Body of pancreas (tissue), 4 donors: ENCODE measurements around the gene PDK2. TPM values are rescaled to one million over a fixed set of nuclear protein-coding genes. Genes with fewer than 3 reads are reported as not detected.
"Not testable (repeated sequence)": the region's sequence is repeated elsewhere in the genome, so short reads cannot be mapped to it uniquely, and the experiment has no call there.

Source experiments
- ATAC-seq: fragments of 150-250 bp; one replicate; pipeline ENCODE4 v1.9.1; 2016
- DNase-seq, 4 donors: peaks; one replicate each; pipeline ENCODE4 v3.0.0-alpha.2; 2019
- H3K27ac ChIP-seq, 4 donors: fragments of 200-600 bp; sonication (generic); 1 replicate in 3 of 4; 2 replicates in 1 of 4; pipeline versions ENCODE4 v1.5.1 to v1.6.1; 2016 to 2019; ENCODE audit warnings: mild to moderate bottlenecking in 1 of 4, mixed read lengths in 1 of 4, moderate library complexity in 1 of 4
- H3K27me3 ChIP-seq, 2 donors: fragments of 200-600 bp; sonication (generic); one replicate each; pipeline ENCODE4 v1.6.0; 2016; ENCODE audit warnings: mild to moderate bottlenecking in 1 of 2
- H3K36me3 ChIP-seq, 2 donors: fragments of 200-600 bp; sonication (generic); replicated peaks in 1 of 2; 2 replicates each; pipeline ENCODE4 v1.5.1; 2016; ENCODE audit warnings: low read depth in 2 of 2; ENCODE audit not compliant: insufficient read depth in 1 of 2
- H3K4me1 ChIP-seq: fragments of 200-600 bp; sonication (generic); one replicate; pipeline ENCODE4 v1.6.0; 2016
- H3K4me3 ChIP-seq, 2 donors: fragments of 200-600 bp; sonication (generic); 1 replicate in 1 of 2; 2 replicates in 1 of 2; pipeline ENCODE4 v1.5.1; 2016 to 2019
- H3K9me3 ChIP-seq, 3 donors: fragments of 200-600 bp; sonication (generic); 1 replicate in 2 of 3; 2 replicates in 1 of 3; pipeline ENCODE4 v1.5.1; 2016
- CTCF ChIP-seq, 7 experiments: fragments of 450-650 bp in 4 of 7; fragments of 200-600 bp in 3 of 7; sonication (generic) in 3 of 7; IDR thresholded peaks; one replicate each; pipeline ENCODE4 v1.5.1; 2016 to 2019; ENCODE audit warnings: antibody characterized with exemption in 7 of 7
- POLR2A ChIP-seq, 3 donors: fragments of 450-650 bp; IDR thresholded peaks; one replicate each; pipeline ENCODE4 v1.6.1; 2016; ENCODE audit warnings: antibody characterized with exemption in 3 of 3, mild to moderate bottlenecking in 2 of 3
- WGBS, 2 donors: methylation state at CpG; one replicate each; pipeline ENCODE4 v1.1.5; 2017; 5-methylcytosine and 5-hydroxymethylcytosine counted together
- intact Hi-C: fragments of 100-400 bp; cut with DNase I; formaldehyde crosslinking; loops from one replicate; pipeline ENCODE4 v1.15.1; 2023
- total RNA-seq, 2 donors: library from RNA; depleted of rRNA; stranded (reverse); fragments of >200 nt; gene quantifications; one replicate each; pipeline ENCODE4 v1.1.0, GENCODE V29; 2016

The PDK2 gene
- total RNA-seq, 2 donors from 2014 or later = 27.0 to 119 TPM

GRCh38 chr17:50059759-50060273 is 35.3 kb upstream of the PDK2 start:
- Histone ChIP-seq H3K9me3 (no peaks in the 10 kb centered on the region), H3K4me3 (no peak overlapping the region), H3K27me3 (no peaks in the 10 kb centered on the region), H3K36me3 (no peaks in the 10 kb centered on the region), H3K4me1 (peaks cover 80% of the 10 kb centered on the region), H3K27ac (peak overlapping the region in 3 of 4 donors; percentile 59 to 89 (median 88))
- DNase-seq = peak in 1 of 4 donors; percentile 13
- 60 to 72% methylated on average over 5 of the region's 5 CpGs for WGBS, 2 donors
- TF ChIP-seq CTCF (IDR thresholded peaks at IDR 0.05) (no peak), POLR2A (IDR thresholded peaks at IDR 0.05) (no peak)
- intact Hi-C loops = no loop called here
- ATAC-seq = no peak

- ATAC-seq (no peak), DNase-seq (peak; percentile 31 to 65 (median 54))
- H3K4me1 ChIP-seq = peaks cover 72% of the 10 kb centered on the region
- H3K4me3 ChIP-seq = no peak overlapping the region
- peak overlapping the region in 3 of 4 donors; percentile 11 to 26 (median 22) for H3K27ac ChIP-seq
- 81 to 88% methylated on average over 5 to 9 of the region's 9 CpGs for WGBS, 2 donors
- TF ChIP-seq CTCF (IDR thresholded peaks at IDR 0.05) = no peak
- TF ChIP-seq POLR2A (IDR thresholded peaks at IDR 0.05) = no peak
- intact Hi-C loops = no loop called here
- no peaks in the 10 kb centered on the region for H3K27me3 ChIP-seq
- no peaks in the 10 kb centered on the region for H3K9me3 ChIP-seq
- H3K36me3 ChIP-seq = no peaks in the 10 kb centered on the region
These were observed 34.0 kb upstream of the PDK2 start for GRCh38 chr17:50060951-50061712.

GRCh38 chr17:50061713-50062045 is 33.5 kb upstream of the PDK2 start:
- peak overlapping the region in 2 of 4 donors; percentile 11 to 26 for H3K27ac ChIP-seq
- intact Hi-C loops, H3K4me3 ChIP-seq, H3K27me3 ChIP-seq, DNase-seq, H3K36me3 ChIP-seq, ATAC-seq, H3K9me3 ChIP-seq: not testable (repeated sequence)
- 95 to 97% methylated on average over 10 of the region's 10 CpGs for WGBS, 2 donors
- peaks cover 69% of the 10 kb centered on the region for H3K4me1 ChIP-seq

- 65 to 83% methylated on average over 6 to 10 of the region's 10 CpGs for WGBS, 2 donors
- Histone ChIP-seq H3K27ac (peak overlapping the region in 2 of 4 donors; percentile 33 to 41), H3K36me3 (no peaks in the 10 kb centered on the region), H3K9me3 (no peaks in the 10 kb centered on the region), H3K4me1 (peaks cover 60% of the 10 kb centered on the region), H3K4me3 (no peak overlapping the region), H3K27me3 (no peaks in the 10 kb centered on the region)
- intact Hi-C loops = no loop called here
- DNase-seq (peak; percentile 27 to 73 (median 56)), ATAC-seq (peak; percentile 29)
- TF ChIP-seq POLR2A (IDR thresholded peaks at IDR 0.05) = no peak
- TF ChIP-seq CTCF (IDR thresholded peaks at IDR 0.05) = no peak
These were observed 32.6 kb upstream of the PDK2 start for GRCh38 chr17:50062293-50063243.
